ENCODE results near the gene P4HB. TPM values are rescaled to one million over a fixed set of nuclear protein-coding genes. Genes with fewer than 3 reads are reported as not detected.
A peak's percentile ranks its signal among the peaks of the same experiment; 100 is the strongest.

The P4HB gene
- total RNA-seq, 3 donors from 2014 or later = 442 to 487 (median 478) TPM

DNA sequence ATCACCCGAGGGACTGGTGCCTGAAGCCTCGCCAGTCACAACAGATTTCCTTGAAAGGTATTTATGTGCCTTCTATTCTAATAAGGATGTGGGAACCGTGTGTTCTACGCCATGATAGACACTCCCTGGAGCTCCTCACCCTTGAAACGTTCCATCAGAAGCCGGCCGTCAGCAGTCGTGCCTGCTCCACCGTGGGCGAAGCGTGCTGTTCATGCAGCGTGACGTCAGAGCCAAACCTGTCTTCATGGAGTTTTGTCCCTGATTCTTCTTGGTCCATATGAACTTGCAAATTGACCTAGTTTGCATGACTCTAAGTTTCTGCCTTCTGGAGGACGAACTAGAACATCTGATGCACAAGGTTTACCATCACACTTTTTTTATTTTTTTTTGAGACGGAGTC lies 21.0 kb downstream of the P4HB start:
- no peaks in the 10 kb centered on the region for H3K4me1 Mint-ChIP-seq (ENCODE audit: low read depth)
- H3K4me3 Mint-ChIP-seq = no peak overlapping the region
- DNase-seq = no peak

DNA sequence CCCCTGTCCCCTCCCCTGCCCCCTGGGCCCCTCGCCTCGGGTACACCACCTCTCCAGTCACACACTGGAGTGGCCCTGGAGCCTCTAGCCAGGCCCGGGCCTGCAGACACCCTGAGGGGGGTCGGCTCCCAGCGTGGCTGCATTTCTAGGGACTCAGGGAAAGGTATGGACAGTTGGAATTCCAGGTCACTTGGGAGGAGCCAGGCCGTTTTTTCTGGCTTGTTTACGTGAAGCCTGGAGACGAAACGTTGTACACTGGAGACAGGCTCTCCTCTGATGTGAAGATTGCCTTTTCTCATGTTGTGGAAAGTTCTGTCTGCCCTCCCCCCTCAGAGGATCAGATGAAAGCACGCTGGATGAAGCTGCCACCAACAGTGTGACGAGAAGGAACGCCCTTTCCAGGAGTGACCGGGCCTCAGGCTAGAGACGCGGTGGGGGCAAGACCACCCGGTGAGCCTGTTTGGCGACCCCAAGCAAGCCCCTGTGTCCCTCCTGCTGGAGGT lies 21.5 kb downstream of the P4HB start:
- ATAC-seq (no peak), DNase-seq (no peak)
- Mint-ChIP-seq H3K4me1 (ENCODE audit: low read depth) (peaks cover under 1% of the 10 kb centered on the region), H3K36me3 (ENCODE audit: insufficient read depth) (peaks cover 7% of the 10 kb centered on the region), H3K4me3 (no peak overlapping the region), H3K9me3 (no peaks in the 10 kb centered on the region), H3K27me3 (ENCODE audit: low read depth) (no peaks in the 10 kb centered on the region)

More for the DNA sequence above, 21.0 kb downstream of the P4HB start:
- Mint-ChIP-seq H3K9me3 (no peaks in the 10 kb centered on the region), H3K36me3 (ENCODE audit: insufficient read depth) (peaks cover 9% of the 10 kb centered on the region), H3K27me3 (ENCODE audit: low read depth) (no peaks in the 10 kb centered on the region)
- no peak for ATAC-seq

DNA sequence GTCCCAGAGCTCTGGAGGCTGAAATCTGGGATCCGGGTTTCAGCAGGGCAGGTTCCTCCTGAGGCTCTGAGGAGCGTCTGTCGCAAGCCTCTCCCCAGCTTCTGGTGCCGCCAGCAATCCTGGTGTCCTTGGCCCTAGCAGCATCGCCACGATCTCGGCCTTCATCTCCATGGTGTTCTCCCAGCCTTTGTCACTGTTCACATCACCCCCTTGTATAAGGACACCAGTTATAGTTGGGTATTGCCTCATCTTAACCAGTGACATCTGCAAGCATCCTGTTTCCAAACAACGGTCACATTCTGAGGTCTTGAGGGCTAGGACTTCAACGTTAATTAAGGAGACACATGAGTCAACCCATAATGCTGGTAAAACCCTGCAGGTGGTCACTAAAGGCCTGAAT lies 22.7 kb downstream of the P4HB start:
- no peaks in the 10 kb centered on the region for H3K36me3 Mint-ChIP-seq (ENCODE audit: insufficient read depth)
- H3K9me3 Mint-ChIP-seq = no peaks in the 10 kb centered on the region
- DNase-seq (no peak), ATAC-seq (no peak)
- no peaks in the 10 kb centered on the region for H3K27me3 Mint-ChIP-seq (ENCODE audit: low read depth)
- H3K4me1 Mint-ChIP-seq (ENCODE audit: low read depth) = peaks cover 3% of the 10 kb centered on the region
- no peak overlapping the region for H3K4me3 Mint-ChIP-seq

DNA sequence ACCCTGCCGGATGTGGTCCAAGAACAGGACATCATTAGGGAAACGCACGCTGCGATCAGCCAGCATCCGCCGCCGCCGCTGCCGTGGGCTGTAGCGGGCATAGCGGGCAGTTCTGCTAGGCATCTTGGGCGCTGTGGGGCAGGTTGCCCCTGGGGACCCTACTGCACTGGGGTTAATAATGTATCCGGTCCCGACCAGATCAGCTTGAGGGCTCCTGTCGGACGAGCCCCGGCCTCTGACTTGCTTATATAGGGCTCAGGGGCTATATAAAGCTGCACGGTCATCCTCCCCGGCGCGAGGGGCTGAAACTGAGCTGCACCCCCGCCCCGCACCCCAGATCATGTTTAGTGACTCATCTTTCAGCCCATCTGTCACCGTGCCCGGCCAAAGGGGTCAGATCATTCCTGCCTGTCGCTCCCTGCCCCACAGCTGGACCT lies 25.5 kb downstream of the P4HB start, which contains the start of gene PPP1R27:
Gene PPP1R27, minus strand, starts transcription at position 220 of the 437 bp plus-strand sequence. Its CDS starts 97 bp downstream, at position 123.
- Mint-ChIP-seq H3K9me3 (no peaks in the 10 kb centered on the region), H3K4me3 (peak within 1 kb of the TSS; percentile 83), H3K27me3 (ENCODE audit: low read depth) (no peaks in the 10 kb centered on the region), H3K4me1 (ENCODE audit: low read depth) (peaks cover 17% of the 10 kb centered on the region), H3K36me3 (ENCODE audit: insufficient read depth) (no peaks in the 10 kb centered on the region)
- DNase-seq (no peak), ATAC-seq (no peak)

DNA sequence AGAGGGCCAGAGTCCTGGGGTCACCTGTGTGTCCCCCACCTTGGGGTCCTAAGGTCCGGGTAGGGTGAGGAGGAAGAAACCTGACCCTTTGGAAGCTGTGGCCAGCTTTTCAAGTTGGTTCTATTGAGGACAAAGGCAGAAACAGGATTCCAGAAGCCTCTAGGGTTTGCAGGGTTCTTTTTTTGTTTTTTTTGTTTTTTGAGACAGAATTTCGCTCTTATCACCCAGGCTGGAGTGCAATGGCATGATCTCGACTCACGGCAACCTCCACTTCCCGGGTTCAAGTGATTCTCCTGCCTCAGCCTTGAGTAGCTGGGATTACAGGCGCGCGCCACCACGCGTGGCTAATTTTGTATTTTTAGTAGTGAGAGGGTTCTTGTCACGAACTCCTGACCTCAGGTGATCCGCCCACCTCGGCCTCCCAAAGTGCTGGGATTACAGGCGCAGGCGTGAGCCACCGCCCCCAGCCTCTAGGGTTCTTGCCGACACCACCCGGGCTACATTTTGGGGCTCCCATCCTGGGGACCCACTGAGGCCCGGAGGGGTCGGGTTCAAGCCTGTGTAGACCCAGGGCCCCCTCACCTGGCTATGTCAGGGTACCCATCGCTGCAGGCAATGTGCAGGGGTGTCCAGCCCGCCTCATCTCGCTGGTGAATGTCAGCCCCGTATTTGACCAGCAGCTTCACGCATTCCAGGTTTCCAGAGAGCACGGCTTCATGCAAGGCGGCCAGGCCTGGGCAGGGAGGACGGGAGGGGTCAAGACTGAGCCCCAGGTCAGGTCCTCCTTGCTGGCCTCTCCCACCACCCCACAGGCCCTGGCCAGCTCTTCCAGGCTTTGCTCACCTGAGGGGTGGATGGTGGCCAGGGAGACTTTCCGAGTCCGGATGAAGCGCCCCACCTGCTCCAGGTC lies 26.2 kb downstream of the P4HB start:
- H3K27me3 Mint-ChIP-seq (ENCODE audit: low read depth) = no peaks in the 10 kb centered on the region
- no peak for DNase-seq
- H3K4me3 Mint-ChIP-seq = peak overlapping the region; percentile 83
- no peaks in the 10 kb centered on the region for H3K36me3 Mint-ChIP-seq (ENCODE audit: insufficient read depth)
- peaks cover 19% of the 10 kb centered on the region for H3K4me1 Mint-ChIP-seq (ENCODE audit: low read depth)
- no peak for ATAC-seq
- H3K9me3 Mint-ChIP-seq = no peaks in the 10 kb centered on the region

DNA sequence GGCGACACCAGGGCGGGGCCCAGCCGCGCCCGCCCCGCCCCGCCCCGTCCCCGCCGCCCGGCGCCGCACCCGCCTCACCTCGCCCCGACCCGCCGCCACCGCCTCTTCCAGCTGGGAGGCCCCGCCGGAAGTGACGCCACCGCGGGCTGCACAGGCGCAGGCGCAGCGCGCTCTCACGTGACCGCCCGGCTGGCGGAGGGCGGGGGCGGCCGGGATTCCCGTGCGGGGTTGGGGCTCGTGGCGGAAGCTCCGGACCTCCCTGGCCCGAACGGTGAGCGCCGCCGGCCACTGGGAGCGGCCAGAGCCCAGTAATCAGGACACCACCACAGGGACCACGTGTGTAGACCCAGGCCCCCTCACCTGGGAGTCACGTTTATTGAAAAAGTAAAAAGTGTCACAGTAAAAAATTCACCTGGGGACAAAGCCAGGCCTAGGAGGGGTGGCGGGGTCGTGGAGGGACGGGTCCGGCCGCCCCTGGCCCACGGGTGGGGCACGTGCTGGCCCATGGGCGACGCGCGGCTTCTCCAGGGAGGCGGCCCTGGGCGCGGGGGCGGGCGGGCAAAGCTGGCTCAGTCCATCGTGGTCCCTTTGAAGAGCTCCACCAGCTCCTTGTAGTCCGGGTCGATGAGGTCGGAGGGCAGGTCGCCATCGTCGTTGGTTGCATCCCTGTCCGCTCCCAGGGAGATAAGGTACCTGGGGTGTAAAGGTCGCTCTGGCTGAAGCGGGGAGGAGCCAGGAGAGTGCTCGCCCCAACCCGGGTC lies 27.0 kb downstream of the P4HB start, which contains the start of gene MCRIP1:
Gene MCRIP1, minus strand, starts transcription at position 132 of the 761 bp plus-strand sequence. CDS start 8,785 bp downstream, outside the sequence.
- Mint-ChIP-seq H3K4me3 (peak within 1 kb of the TSS; percentile 88), H3K4me1 (ENCODE audit: low read depth) (peaks cover 20% of the 10 kb centered on the region), H3K27me3 (ENCODE audit: low read depth) (no peaks in the 10 kb centered on the region), H3K36me3 (ENCODE audit: insufficient read depth) (peaks cover 1% of the 10 kb centered on the region), H3K9me3 (no peaks in the 10 kb centered on the region)
- DNase-seq (peak; percentile 94), ATAC-seq (peak; percentile 76 to 84)

DNA sequence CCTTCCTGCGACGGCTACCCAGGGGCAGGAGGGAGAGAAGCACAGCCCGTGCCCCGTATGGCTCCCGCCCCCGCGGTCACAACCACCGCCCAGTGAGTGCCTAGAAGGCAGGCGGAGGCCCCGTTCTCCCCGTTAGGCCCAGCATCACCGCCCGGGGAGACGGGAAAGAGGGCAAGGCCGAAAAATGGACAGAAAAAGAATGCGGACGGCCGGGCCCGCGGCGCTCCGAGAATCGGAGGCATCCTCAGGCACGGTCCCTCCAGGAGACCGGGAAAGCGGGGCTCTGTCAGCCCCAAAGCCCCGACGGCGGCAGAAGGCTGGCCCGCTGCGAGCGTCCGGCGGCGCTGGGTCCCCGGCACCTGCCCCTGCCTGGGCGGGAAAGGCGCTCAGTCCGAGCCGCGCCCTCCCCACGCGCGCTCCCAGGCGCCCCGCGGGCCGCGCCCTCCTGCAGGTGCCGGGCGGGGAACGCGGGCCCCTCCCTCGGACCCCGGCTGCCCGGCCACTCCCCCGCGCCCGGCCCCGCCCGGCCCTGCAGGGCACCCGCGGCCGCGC lies 27.7 kb downstream of the P4HB start:
- ATAC-seq = peak; percentile 44 to 46
- Mint-ChIP-seq H3K27me3 (ENCODE audit: low read depth) (no peaks in the 10 kb centered on the region), H3K4me3 (peak overlapping the region; percentile 88), H3K4me1 (ENCODE audit: low read depth) (peaks cover 21% of the 10 kb centered on the region), H3K36me3 (ENCODE audit: insufficient read depth) (peaks cover 2% of the 10 kb centered on the region), H3K9me3 (no peaks in the 10 kb centered on the region)
- peak; percentile 35 for DNase-seq

DNA sequence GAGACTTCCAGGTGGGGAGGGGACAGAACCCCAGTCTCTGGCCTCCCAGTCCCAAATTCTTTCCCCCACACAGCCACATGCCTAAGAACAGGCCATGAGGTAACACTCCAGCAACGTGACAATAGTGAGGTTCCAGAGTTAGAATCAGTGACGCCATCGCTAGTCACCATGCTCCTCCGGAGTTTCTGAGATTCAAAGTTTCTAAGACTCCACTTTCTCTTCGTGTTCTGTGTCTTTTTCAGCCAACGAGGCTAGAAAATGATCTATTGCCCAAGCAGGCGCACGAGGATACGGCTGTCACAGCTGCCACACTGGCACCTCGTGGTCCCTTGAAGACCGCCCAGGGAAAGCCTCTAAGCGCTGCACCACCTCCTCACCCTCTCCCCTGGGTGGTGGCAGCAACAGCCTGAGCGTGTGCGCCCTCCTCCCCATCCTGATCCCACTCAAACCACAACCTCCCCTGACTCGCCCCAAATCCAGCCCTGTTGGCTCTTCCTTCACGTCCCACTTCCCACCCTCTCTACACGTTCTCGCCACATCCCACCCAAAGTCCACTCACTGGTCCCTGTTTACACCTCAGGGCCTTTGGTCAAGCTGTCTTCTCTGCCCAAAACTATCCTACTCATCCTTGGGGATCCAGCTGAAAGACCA lies 28.3 kb downstream of the P4HB start:
- H3K27me3 Mint-ChIP-seq (ENCODE audit: low read depth) = no peaks in the 10 kb centered on the region
- peak; percentile 48 for DNase-seq
- H3K36me3 Mint-ChIP-seq (ENCODE audit: insufficient read depth) = peaks cover 2% of the 10 kb centered on the region
- no peaks in the 10 kb centered on the region for H3K9me3 Mint-ChIP-seq
- peak overlapping the region; percentile 88 for H3K4me3 Mint-ChIP-seq
- ATAC-seq = peak; percentile 52 to 55
- peaks cover 21% of the 10 kb centered on the region for H3K4me1 Mint-ChIP-seq (ENCODE audit: low read depth)

DNA sequence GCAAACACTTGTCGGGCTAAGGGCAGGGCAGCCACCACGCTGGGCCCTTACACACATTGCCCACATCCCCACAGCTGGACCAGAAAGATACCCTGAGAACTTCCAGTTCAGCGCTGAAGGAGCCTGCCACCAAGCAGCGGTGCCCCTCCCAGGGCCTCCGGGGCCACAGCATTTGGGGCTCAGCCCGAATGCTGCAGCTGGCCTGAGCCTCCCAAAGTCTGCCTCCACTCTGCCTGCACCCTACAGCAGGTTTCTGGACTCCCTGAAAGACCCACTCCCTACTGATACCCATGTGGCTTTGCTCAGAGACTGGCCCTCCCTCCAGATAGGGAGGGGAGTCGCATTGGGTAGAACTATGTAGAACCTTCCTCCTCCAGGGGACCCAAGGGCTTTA lies 28.8 kb downstream of the P4HB start:
- Mint-ChIP-seq H3K36me3 (ENCODE audit: insufficient read depth) (peaks cover 2% of the 10 kb centered on the region), H3K4me3 (peak overlapping the region; percentile 88), H3K9me3 (no peaks in the 10 kb centered on the region), H3K4me1 (ENCODE audit: low read depth) (peaks cover 21% of the 10 kb centered on the region), H3K27me3 (ENCODE audit: low read depth) (no peaks in the 10 kb centered on the region)
- ATAC-seq (no peak), DNase-seq (no peak)

DNA sequence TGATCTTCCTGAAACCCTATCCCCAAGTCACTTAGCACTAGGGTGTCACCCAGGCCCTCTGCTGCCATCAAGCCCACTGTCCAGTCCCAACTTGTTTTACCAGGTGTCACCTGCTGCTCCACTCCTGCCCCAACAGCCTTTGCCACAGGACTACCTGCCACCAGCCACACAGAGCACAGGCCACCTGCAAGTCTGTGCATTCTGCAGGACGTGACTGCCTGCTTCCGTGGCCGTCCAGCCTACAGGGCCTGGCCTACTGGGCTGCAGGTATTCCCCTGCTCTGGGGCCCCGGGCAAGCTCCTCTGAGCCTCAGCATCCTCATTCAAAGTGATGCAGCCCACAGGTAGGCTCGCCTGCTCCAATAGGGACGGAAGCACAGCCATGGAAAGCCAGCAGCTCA lies 30.5 kb downstream of the P4HB start:
- no peak overlapping the region for H3K4me3 Mint-ChIP-seq
- ATAC-seq (no peak), DNase-seq (no peak)
- peaks cover 23% of the 10 kb centered on the region for H3K4me1 Mint-ChIP-seq (ENCODE audit: low read depth)
- no peaks in the 10 kb centered on the region for H3K27me3 Mint-ChIP-seq (ENCODE audit: low read depth)
- H3K36me3 Mint-ChIP-seq (ENCODE audit: insufficient read depth) = peaks cover 2% of the 10 kb centered on the region
- H3K9me3 Mint-ChIP-seq = no peaks in the 10 kb centered on the region

DNA sequence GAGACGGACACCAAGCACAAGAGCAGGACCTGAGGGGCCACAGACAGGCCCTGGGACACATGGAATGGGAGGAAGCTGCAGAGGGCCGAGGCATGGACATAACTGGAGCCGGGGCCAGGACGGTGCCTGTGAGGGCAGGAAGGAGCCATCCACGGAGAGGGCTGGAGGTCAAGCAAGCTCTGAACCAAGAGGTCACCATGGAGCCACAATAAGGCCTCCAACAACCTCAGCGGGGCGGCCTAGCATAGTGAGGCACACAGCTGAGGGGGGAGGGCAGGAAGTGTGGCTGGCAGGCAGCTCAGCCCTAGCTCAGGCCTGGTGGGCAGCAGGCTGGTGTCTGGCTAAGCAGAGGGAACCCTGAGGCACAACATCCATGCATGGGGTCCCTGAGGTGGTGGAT lies 31.7 kb downstream of the P4HB start:
- ATAC-seq (no peak), DNase-seq (no peak)
- Mint-ChIP-seq H3K9me3 (no peaks in the 10 kb centered on the region), H3K36me3 (ENCODE audit: insufficient read depth) (peaks cover 3% of the 10 kb centered on the region), H3K4me3 (no peak overlapping the region), H3K4me1 (ENCODE audit: low read depth) (peaks cover 21% of the 10 kb centered on the region), H3K27me3 (ENCODE audit: low read depth) (no peaks in the 10 kb centered on the region)

DNA sequence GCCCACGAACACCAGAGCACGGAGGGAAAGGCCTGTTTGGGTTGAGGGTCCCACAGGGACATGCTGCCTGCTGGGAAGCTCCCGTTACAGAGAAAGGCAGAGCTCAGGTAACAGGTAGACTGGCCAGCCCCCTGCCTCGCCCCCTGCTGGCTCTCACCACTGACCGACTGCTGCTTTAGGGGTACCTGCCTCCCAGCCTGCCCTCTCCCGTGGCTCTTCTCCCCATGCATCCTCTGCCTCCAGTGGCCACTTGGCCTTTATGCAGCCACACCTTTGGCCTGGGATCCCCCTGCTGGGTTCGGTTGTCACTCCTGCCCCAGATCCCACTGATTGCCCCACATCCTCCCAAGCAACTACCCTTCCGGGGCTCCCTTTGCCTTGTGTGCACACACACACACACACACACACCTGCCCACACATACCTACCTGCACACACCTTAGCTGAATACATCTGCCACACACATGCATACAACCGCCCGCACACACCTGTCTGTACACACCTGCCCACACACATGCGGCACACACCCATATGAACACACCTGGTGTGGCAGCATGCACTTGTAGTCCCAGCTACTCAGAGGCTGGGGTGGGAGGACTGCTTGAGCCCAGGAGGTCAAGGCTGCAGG lies 34.4 kb downstream of the P4HB start:
- Mint-ChIP-seq H3K4me3 (no peak overlapping the region), H3K27me3 (ENCODE audit: low read depth) (no peaks in the 10 kb centered on the region), H3K4me1 (ENCODE audit: low read depth) (peaks cover 6% of the 10 kb centered on the region), H3K9me3 (no peaks in the 10 kb centered on the region), H3K36me3 (ENCODE audit: insufficient read depth) (peaks cover 6% of the 10 kb centered on the region)
- DNase-seq (no peak), ATAC-seq (no peak)

DNA sequence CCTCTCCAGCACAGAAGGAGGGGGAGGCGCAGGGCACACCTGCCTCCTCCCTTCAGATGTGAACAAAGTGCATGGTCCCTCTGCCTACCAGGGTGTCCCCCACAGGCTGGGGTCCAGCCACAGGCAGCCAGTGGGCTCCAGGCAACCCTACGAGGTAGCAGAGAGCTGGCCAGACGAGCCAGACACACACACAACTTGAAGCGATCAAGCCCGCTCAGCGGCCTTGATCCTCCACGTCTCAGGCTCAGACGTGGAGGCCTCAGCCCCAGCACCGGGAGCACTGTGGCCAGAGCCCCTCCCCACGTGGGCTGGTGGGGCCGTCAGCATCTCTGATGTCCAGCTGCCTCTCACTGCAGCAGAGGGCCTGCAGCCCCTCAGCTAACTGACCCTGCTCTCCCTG lies 35.7 kb downstream of the P4HB start:
- Mint-ChIP-seq H3K36me3 (ENCODE audit: insufficient read depth) (peaks cover 6% of the 10 kb centered on the region), H3K9me3 (no peaks in the 10 kb centered on the region), H3K4me1 (ENCODE audit: low read depth) (peaks cover 5% of the 10 kb centered on the region), H3K4me3 (no peak overlapping the region), H3K27me3 (ENCODE audit: low read depth) (no peaks in the 10 kb centered on the region)
- ATAC-seq (no peak), DNase-seq (no peak)

Data from activated T-cell treated with anti-CD3 and anti-CD28 coated beads, Interleukin-2, amount 50 U/mL, for 4 hours (primary cell).